ENCODE data around the gene HSDL1. TPM values are rescaled to one million over a fixed set of nuclear protein-coding genes. Genes with fewer than 3 reads are reported as not detected.

Gene HSDL1
- total and polyA plus RNA-seq, 10 of the 15 experiments (the other 5 are each of a cell fraction or from before 2014, with no cell fraction given): 2.0 to 13.4 (median 5.6) TPM

- no peak for TF ChIP-seq EED (IDR thresholded peaks at IDR 0.05; ENCODE audit: low read depth)
Observed at GRCh38 chr16:84183911-84184591, 39.1 kb upstream of the HSDL1 start (continued).

DNA sequence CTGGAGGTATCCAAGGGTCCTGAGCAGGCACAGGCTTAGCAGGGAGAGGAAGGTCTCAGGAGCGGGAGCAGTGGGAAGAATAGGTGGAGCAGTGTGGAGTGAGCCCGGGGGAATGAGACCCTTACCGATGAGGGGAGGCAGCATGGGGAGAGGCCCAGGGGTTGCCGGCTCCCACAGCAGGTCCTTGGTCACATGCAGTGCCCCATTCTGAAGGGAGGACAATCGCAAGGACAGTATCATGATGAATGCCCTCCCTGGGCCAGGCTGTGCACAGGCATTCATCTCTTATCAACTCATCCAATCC lies 38.5 kb upstream of the HSDL1 start:
- FAIRE-seq (no peak), DNase-seq (ENCODE audit: low read depth, low spot score) (no peak), ATAC-seq (no peak)
- H3K4me3 ChIP-seq: no peak overlapping the region
- 92% methylated on average over 5 of the region's 5 CpGs for WGBS (ENCODE audit: insufficient coverage, insufficient replicate concordance, low lambda C conversion rate, missing lambda C conversion rate)
- no TSS peak for BruUV-seq (replicated peaks)
- CTCF ChIA-PET: interaction anchor here (0.8 kb wide), 1 partner anchor 119 kb away, joined by 3 read pairs; no protein-coding TSS in a partner anchor
- RAD21 ChIA-PET (ENCODE audit: unreplicated experiment): no interaction called here
- no peaks in the 10 kb centered on the region for H3K27me3 ChIP-seq (replicated peaks in 1 of 2; ENCODE audit: control insufficient read depth in 2 of 2, insufficient read depth in 2 of 2, low read length in 1 of 2)
- H4K20me1 ChIP-seq (ENCODE audit: control insufficient read depth, insufficient read depth): no peaks in the 10 kb centered on the region
- POLR2A ChIA-PET: no interaction called here
- H3K4me2 ChIP-seq (ENCODE audit: control insufficient read depth, insufficient read depth): no peak overlapping the region
- no peak overlapping the region for H3K27ac ChIP-seq (ENCODE audit: control insufficient read depth, insufficient read depth)
- intact Hi-C loops (cut with micrococcal nuclease; ENCODE audit: unreplicated experiment): no loop called here
- no peaks in the 10 kb centered on the region for H3K4me1 ChIP-seq (ENCODE audit: control insufficient read depth, insufficient read depth, low read length)
- H3K9me3 ChIP-seq (replicated peaks; ENCODE audit: control insufficient read depth, insufficient read depth, low read length): no peaks in the 10 kb centered on the region
- no peak overlapping the region for H3K9ac ChIP-seq (ENCODE audit: control insufficient read depth, insufficient read depth, low read length)
- peaks cover 0 to 23% of the 10 kb centered on the region in 2 experiments; a peak in 3 of 4 replicates for H3K36me3 ChIP-seq (ENCODE audit: control insufficient read depth in 2 of 2, insufficient read depth in 2 of 2, low read length in 1 of 2)
- no peak for TF ChIP-seq NFIC (IDR thresholded peaks at IDR 0.05; ENCODE audit: low read depth, low read length)
- TF ChIP-seq SREBF2 (IDR thresholded peaks at IDR 0.05; ENCODE audit: low read length): no peak
- TF ChIP-seq RCOR1 (conservative IDR thresholded peaks at IDR 0.05; ENCODE audit: low read depth, low read length): no peak
- no peak for TF ChIP-seq SUZ12 (IDR thresholded peaks at IDR 0.05; ENCODE audit: unreplicated experiment)
- TF ChIP-seq MEF2A (IDR thresholded peaks at IDR 0.05; ENCODE audit: insufficient read depth, low read depth, low read length): no peak
- in situ Hi-C loops (cut with MboI): loop anchor here (5.0 kb wide), 1 partner anchor 226 kb away; no protein-coding TSS in a partner anchor
- no peak overlapping the region for H2AFZ ChIP-seq (ENCODE audit: control insufficient read depth, low read depth, low read length)
- peaks cover 17% of the 10 kb centered on the region for H3K79me2 ChIP-seq (ENCODE audit: control insufficient read depth, insufficient read depth, low read length)
- SMC1A ChIA-PET (ENCODE audit: uncharacterized antibody, unreplicated experiment): no interaction called here
